Neuronal stem cell (in vitro differentiated cells): ENCODE data around the gene CIDEA.

Experiments
- DNase-seq: peaks from one replicate; pipeline ENCODE4 v3.0.0-alpha.2; 2013; ENCODE audit warnings: low spot score
- H2AFZ ChIP-seq: one replicate; pipeline ENCODE4 v1.6.1; 2013; ENCODE audit warnings: mild to moderate bottlenecking, low read length, inconsistent platforms
- H2AK5ac ChIP-seq: 2 replicates; pipeline ENCODE4 v1.6.1; 2013; ENCODE audit warnings: low read depth, mild to moderate bottlenecking, inconsistent platforms, low read length, moderate library complexity, mixed read lengths
- H2BK120ac ChIP-seq: 2 replicates; pipeline ENCODE4 v1.6.1; 2013; ENCODE audit warnings: low read depth, mild to moderate bottlenecking, inconsistent platforms, low read length, moderate library complexity, mixed read lengths
- H2BK12ac ChIP-seq: one replicate; pipeline ENCODE4 v1.6.1; 2013; ENCODE audit warnings: low read length, inconsistent platforms
- H2BK15ac ChIP-seq: 2 replicates; pipeline ENCODE4 v1.6.1; 2013; ENCODE audit warnings: mild to moderate bottlenecking, low read length, inconsistent platforms, mixed read lengths
- H2BK5ac ChIP-seq: one replicate; pipeline ENCODE4 v1.6.1; 2013; ENCODE audit warnings: inconsistent platforms, mild to moderate bottlenecking, low read length, moderate library complexity
- H3K14ac ChIP-seq: one replicate; pipeline ENCODE4 v1.6.1; 2013; ENCODE audit warnings: low read length, inconsistent platforms
- H3K18ac ChIP-seq: 2 replicates; pipeline ENCODE4 v1.6.1; 2013; ENCODE audit warnings: low read length, inconsistent platforms
- H3K23ac ChIP-seq: 2 replicates; pipeline ENCODE4 v1.6.1; 2013; ENCODE audit warnings: low read depth, mild to moderate bottlenecking, mixed read lengths, low read length, inconsistent platforms; ENCODE audit not compliant: poor library complexity
- H3K27ac ChIP-seq: replicated peaks from 3 replicates; pipeline ENCODE4 v1.5.1; 2013; ENCODE audit warnings: low read length, inconsistent platforms
- H3K27me3 ChIP-seq, 3 experiments: 2 replicates each; pipeline ENCODE4 v1.6.1; 2013; ENCODE audit warnings: low read length in 3 of 3, mild to moderate bottlenecking in 2 of 3, inconsistent platforms in 1 of 3, low read depth in 1 of 3, mixed read lengths in 1 of 3, moderate library complexity in 1 of 3; ENCODE audit not compliant: control insufficient read depth in 3 of 3, insufficient read depth in 3 of 3
- H3K36me3 ChIP-seq, 2 donors: replicated peaks in 1 of 2; 2 replicates each; pipeline ENCODE4 v1.6.1; 2013; ENCODE audit warnings: low read length in 2 of 2; ENCODE audit not compliant: control insufficient read depth in 2 of 2, insufficient read depth in 2 of 2
- H3K4ac ChIP-seq: 2 replicates; pipeline ENCODE4 v1.6.1; 2013; ENCODE audit warnings: inconsistent platforms, mild to moderate bottlenecking, low read length, moderate library complexity
- H3K4me1 ChIP-seq, 2 donors: 1 replicate in 1 of 2; 2 replicates in 1 of 2; pipeline ENCODE4 v1.6.1; 2013; ENCODE audit warnings: low read length in 2 of 2, low read depth in 1 of 2; ENCODE audit not compliant: control insufficient read depth in 2 of 2, insufficient read depth in 1 of 2
- H3K4me2 ChIP-seq: one replicate; pipeline ENCODE4 v1.6.1; 2013; ENCODE audit warnings: mild to moderate bottlenecking, low read length, inconsistent platforms; ENCODE audit not compliant: insufficient read depth, poor library complexity, severe bottlenecking
- H3K4me3 ChIP-seq, 2 donors: 2 replicates each; pipeline ENCODE4 v1.5.1; 2013; ENCODE audit warnings: low read length in 2 of 2, mild to moderate bottlenecking in 2 of 2, inconsistent platforms in 1 of 2, moderate library complexity in 1 of 2
- H3K79me1 ChIP-seq: one replicate; pipeline ENCODE4 v1.6.1; 2013; ENCODE audit warnings: low read depth, mild to moderate bottlenecking, inconsistent platforms, low read length, moderate library complexity
- H3K9ac ChIP-seq: one replicate; pipeline ENCODE4 v1.6.1; 2013; ENCODE audit warnings: mild to moderate bottlenecking, low read depth, low read length, inconsistent platforms; ENCODE audit not compliant: poor library complexity
- H3K9me3 ChIP-seq, 2 donors: replicated peaks in 1 of 2; 2 replicates each; pipeline versions ENCODE3 to v1.6.1; 2013; ENCODE audit warnings: low read length in 2 of 2, mild to moderate bottlenecking in 2 of 2, inconsistent platforms in 1 of 2, low read depth in 1 of 2, mixed read lengths in 1 of 2, moderate library complexity in 1 of 2; ENCODE audit not compliant: control insufficient read depth in 2 of 2, insufficient read depth in 1 of 2
- H4K8ac ChIP-seq: one replicate; pipeline ENCODE4 v1.6.1; 2013; ENCODE audit warnings: low read depth, mild to moderate bottlenecking, inconsistent platforms, low read length, moderate library complexity
- H4K91ac ChIP-seq: one replicate; pipeline ENCODE4 v1.6.1; 2013; ENCODE audit warnings: low read length, low read depth, mild to moderate bottlenecking, inconsistent platforms; ENCODE audit not compliant: poor library complexity
- WGBS, 2 donors: extraction: QIAGEN DNeasy Blood & Tissue Kit; methylation state at CpG; one replicate each; pipeline ENCODE4 v1.1.7; 2013; ENCODE audit warnings: missing lambda C conversion rate in 2 of 2, mixed read lengths in 1 of 2; ENCODE audit not compliant: insufficient read length in 2 of 2, insufficient replicate concordance in 1 of 2; ENCODE audit errors: extremely low coverage in 2 of 2; 5-methylcytosine and 5-hydroxymethylcytosine counted together

CIDEA gene

GRCh38 chr18:12295389-12296086, 41.4 kb downstream of the CIDEA start:
- H3K9ac ChIP-seq = no peak overlapping the region
- H2AFZ ChIP-seq = no peak overlapping the region
- H3K4me2 ChIP-seq = no peak overlapping the region
- no peak overlapping the region for H3K4me3 ChIP-seq
- no peak for DNase-seq
- no peak overlapping the region for H2BK12ac ChIP-seq
- H3K4ac ChIP-seq = no peak overlapping the region
- H2BK120ac ChIP-seq = no peak overlapping the region
- H3K23ac ChIP-seq = no peak overlapping the region
- no peak overlapping the region for H2BK5ac ChIP-seq
- peaks cover 0 to 29% (median 0%) of the 10 kb centered on the region in 3 experiments for H3K27me3 ChIP-seq
- H3K4me1 ChIP-seq = no peaks in the 10 kb centered on the region
- no peaks in the 10 kb centered on the region for H3K9me3 ChIP-seq
- H2BK15ac ChIP-seq = no peak overlapping the region
- no peaks in the 10 kb centered on the region for H3K36me3 ChIP-seq
- no peak overlapping the region for H2AK5ac ChIP-seq
- no peak overlapping the region for H4K91ac ChIP-seq
- H3K27ac ChIP-seq = no peak overlapping the region
- H3K18ac ChIP-seq = no peak overlapping the region
- H3K14ac ChIP-seq = no peak overlapping the region
- peaks cover 2% of the 10 kb centered on the region for H3K79me1 ChIP-seq
- no CpG with 5 or more reads among the region's 18 CpGs for WGBS, 2 donors
- H4K8ac ChIP-seq = no peak overlapping the region

GRCh38 chr18:12296087-12296403, 41.9 kb downstream of the CIDEA start:
- Histone ChIP-seq H4K8ac (no peak overlapping the region), H2BK15ac (no peak overlapping the region), H3K27me3 (peaks cover 0 to 32% (median 0%) of the 10 kb centered on the region in 3 experiments), H2BK120ac (no peak overlapping the region), H3K18ac (no peak overlapping the region), H3K4me1 (no peaks in the 10 kb centered on the region), H2AK5ac (no peak overlapping the region), H2AFZ (no peak overlapping the region), H3K36me3 (no peaks in the 10 kb centered on the region), H3K27ac (no peak overlapping the region), H3K4me2 (no peak overlapping the region), H3K23ac (no peak overlapping the region), H2BK5ac (no peak overlapping the region), H3K9me3 (no peaks in the 10 kb centered on the region), H3K4me3 (no peak overlapping the region), H2BK12ac (no peak overlapping the region), H3K79me1 (peaks cover 2% of the 10 kb centered on the region), H3K9ac (no peak overlapping the region), H3K14ac (no peak overlapping the region), H3K4ac (no peak overlapping the region), H4K91ac (no peak overlapping the region)
- no peak for DNase-seq
- WGBS, 2 donors = no CpG with 5 or more reads among the region's 3 CpGs

GRCh38 chr18:12296457-12296856, 42.3 kb downstream of the CIDEA start:
- Histone ChIP-seq H3K79me1 (peaks cover 2% of the 10 kb centered on the region), H3K14ac (no peak overlapping the region), H3K4me3 (no peak overlapping the region), H3K36me3 (no peaks in the 10 kb centered on the region), H3K4me2 (no peak overlapping the region), H2BK15ac (no peak overlapping the region), H4K8ac (no peak overlapping the region), H3K23ac (no peak overlapping the region), H4K91ac (no peak overlapping the region), H3K4me1 (peaks cover 0 to 2% of the 10 kb centered on the region in 2 donors), H3K4ac (no peak overlapping the region), H2AFZ (no peak overlapping the region), H3K27ac (no peak overlapping the region), H3K27me3 (peaks cover 0 to 30% (median 0%) of the 10 kb centered on the region in 3 experiments), H3K9ac (no peak overlapping the region), H2AK5ac (no peak overlapping the region), H2BK12ac (no peak overlapping the region), H2BK120ac (no peak overlapping the region), H3K18ac (no peak overlapping the region), H3K9me3 (no peaks in the 10 kb centered on the region), H2BK5ac (no peak overlapping the region)
- WGBS, 2 donors = no CpG with 5 or more reads among the region's 1 CpG
- DNase-seq = no peak

- H3K4me3 ChIP-seq = no peak overlapping the region
- no peak overlapping the region for H2AK5ac ChIP-seq
- H2BK120ac ChIP-seq = no peak overlapping the region
- H3K14ac ChIP-seq = no peak overlapping the region
- H3K79me1 ChIP-seq = no peaks in the 10 kb centered on the region
- H3K18ac ChIP-seq = no peak overlapping the region
- no peak overlapping the region for H3K23ac ChIP-seq
- H2BK12ac ChIP-seq = no peak overlapping the region
- peaks cover 0 to 42% (median 0%) of the 10 kb centered on the region in 3 experiments for H3K27me3 ChIP-seq
- no peak overlapping the region for H3K27ac ChIP-seq
- no peak for DNase-seq
- no peak overlapping the region for H2BK15ac ChIP-seq
- H3K9me3 ChIP-seq = no peaks in the 10 kb centered on the region
- H3K4me2 ChIP-seq = no peak overlapping the region
- no peak overlapping the region for H4K91ac ChIP-seq
- no peak overlapping the region for H2AFZ ChIP-seq
- no peaks in the 10 kb centered on the region for H3K36me3 ChIP-seq
- no peak overlapping the region for H3K9ac ChIP-seq
- no peak overlapping the region for H3K4ac ChIP-seq
- no CpG with 5 or more reads among the region's 2 CpGs for WGBS, 2 donors
- peaks cover 0 to 2% of the 10 kb centered on the region in 2 donors for H3K4me1 ChIP-seq
- H4K8ac ChIP-seq = no peak overlapping the region
- H2BK5ac ChIP-seq = no peak overlapping the region
These were observed 45.7 kb downstream of the CIDEA start for GRCh38 chr18:12299862-12300261.
